HEK293T (cell line): ENCODE measurements around the gene AQP1.

Experiments
- BHLHE40 ChIP-seq: fragments of 450-650 bp; IDR thresholded peaks from 2 replicates; pipeline ENCODE4 v1.6.1; 2016; ENCODE audit warnings: mild to moderate bottlenecking, moderate library complexity, borderline replicate concordance
- ELF4 ChIP-seq: fragments of 450-650 bp; IDR thresholded peaks from 2 replicates; pipeline ENCODE4 v1.6.1; 2017; ENCODE audit warnings: antibody characterized with exemption
- SP1 ChIP-seq: fragments of 450-650 bp; IDR thresholded peaks from 2 replicates; pipeline ENCODE4 v1.6.1; 2017
- TARDBP ChIP-seq: fragments of 450-650 bp; IDR thresholded peaks from 2 replicates; pipeline ENCODE4 v1.6.1; 2016

GRCh38 chr7:30923774-30924413 is 12.2 kb downstream of the AQP1 start:
- TF ChIP-seq SP1 = no peak
- TF ChIP-seq TARDBP = no peak
- TF ChIP-seq BHLHE40 = no peak
- TF ChIP-seq ELF4 = no peak
